ENCODE measurements around the gene DHX8.
"Not testable (repeated sequence)": the region's sequence is repeated elsewhere in the genome, so short reads cannot be mapped to it uniquely, and the experiment has no call there.

The DHX8 gene

DNA sequence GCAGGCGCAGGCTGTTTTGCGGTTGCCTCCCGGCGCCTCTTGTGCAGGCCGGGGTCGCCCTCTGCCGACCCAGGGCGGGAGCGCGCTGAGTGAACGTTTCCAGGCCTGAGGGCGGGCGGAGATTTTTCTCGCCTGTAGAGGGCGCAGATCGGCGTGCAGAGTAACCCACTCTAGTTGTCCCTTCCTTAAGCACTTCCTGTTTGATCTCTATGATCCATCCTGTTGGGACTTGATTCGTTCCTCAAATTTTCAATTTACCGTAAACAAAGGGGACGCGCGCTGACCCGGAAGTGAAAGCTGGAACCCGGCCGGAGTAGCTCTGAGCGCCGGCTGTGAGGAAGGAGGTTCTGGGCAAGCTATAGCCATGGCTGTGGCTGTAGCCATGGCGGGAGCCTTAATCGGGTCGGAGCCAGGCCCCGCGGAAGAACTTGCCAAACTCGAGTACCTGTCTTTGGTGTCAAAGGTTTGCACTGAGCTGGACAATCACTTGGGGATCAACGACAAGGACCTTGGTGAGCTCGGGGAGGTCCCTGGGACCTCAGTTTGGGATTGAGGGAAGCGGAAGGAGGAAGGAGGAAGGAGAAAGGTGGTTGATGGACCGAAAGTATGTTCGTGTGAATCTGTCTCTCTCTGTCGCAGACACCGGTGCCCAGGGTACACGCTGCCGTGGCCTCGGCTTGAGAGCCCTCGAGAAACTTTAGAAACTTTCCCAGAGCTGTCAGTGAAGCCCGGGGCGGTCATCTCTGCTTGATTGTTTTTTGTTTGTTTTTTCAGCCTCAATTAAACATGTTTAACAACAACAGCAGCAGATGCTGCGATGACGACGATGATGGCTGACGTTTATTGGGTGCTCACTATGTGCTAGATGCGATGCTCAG lies at the start of gene DHX8:
Gene DHX8 (plus strand): TSS at position 302 of the 878 bp plus-strand sequence. CDS start 63 bp downstream, at position 365.
- DNase-seq: peak; percentile 95

DNA sequence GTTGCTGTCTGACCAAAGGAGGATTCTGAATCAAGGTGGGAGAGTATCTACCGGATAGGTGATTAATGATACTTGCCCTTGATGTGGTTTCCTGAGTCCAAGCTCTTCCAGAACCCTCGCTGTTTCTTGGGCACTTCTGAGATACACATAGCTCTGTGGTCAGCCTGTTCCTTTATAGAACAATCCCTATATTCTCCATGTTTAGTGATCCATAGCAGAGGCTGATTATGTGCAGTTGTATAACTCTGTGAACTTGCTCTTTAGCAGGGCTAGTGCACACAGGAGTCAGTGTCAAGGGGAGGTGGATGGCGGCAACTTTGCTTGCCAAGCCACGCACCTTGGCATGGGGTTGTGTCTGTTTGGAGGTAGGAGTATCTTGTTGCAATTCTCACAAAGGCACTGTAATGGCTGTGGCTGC lies 48.9 kb upstream of the DHX8 start:
- no peak for DNase-seq

DNA sequence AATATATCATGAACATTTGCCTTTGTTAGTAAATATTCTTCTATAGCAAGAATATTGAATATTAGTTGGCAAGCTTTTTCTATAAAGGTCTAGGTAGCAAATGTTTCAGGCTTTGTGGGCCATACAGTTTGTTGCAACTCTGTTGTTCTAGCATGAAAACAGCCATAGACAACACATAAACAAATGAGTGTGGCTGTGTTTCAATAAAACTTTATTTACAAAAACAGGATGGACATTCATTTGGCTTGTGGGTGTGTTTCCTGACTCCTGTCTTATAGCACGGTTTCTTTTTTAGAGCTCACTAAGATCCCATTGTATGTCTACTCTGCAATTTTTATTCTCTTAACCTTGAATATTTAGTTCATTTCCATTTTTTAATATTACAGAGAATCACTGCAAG lies 46.0 kb upstream of the DHX8 start:
- no peak for DNase-seq

DNA sequence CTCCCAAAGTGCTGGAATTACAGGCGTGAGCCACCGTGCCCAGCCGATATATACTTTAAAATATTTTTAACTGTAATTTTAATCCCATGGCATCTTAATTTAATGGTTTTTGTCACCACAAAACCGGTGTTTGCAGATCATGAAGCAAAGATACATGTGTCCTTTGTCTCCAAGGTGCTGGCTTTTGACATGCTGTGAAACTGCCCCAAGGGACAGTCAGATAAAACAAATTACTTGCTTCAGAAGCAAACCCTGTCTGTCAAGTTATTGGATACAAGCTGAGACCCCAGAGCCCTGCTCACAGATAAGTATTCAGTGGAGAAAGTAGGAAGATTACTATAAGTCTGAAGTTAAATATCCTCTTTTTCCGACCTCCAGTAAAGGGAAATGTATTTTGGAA lies 45.1 kb upstream of the DHX8 start:
- DNase-seq: no peak

DNA sequence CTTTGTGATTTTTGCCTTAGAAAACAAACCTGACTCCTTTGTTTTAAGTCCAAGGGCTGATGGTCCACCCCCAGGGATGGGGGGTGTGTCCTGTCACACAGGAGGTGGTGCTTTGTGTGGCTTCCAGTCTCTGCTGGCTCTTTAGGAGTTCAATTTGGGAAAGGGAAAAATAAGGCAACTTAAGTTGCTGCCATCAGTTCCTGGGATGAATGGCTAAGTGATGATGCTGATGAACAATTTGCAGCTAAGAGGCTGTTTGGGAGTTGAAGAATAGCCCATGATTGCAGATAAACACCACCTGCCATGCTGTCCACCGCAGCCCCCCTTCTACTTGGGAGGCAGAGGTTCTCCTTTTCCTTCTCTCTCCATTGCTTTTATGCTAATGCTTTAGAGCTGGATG lies 44.7 kb upstream of the DHX8 start:
- no peak for DNase-seq

DNA sequence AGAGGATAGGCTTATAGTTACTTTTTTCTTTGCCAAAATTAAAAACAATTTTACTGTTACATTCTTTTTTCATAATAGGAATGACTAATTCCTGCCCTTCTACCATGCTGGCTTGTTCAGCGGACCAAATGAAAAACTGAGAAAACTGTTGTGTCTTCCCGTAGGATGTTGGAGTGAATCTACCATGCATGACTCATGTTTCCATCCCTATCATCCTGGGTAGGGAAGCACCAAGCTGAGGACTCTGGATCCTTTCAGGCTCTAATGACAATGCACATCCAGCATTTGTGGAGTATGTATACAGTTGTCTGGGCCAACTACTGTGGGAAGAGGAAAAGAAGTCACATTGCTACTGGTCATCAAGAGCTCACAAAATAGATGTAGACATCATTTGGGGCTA lies 41.1 kb upstream of the DHX8 start:
- DNase-seq: no peak

DNA sequence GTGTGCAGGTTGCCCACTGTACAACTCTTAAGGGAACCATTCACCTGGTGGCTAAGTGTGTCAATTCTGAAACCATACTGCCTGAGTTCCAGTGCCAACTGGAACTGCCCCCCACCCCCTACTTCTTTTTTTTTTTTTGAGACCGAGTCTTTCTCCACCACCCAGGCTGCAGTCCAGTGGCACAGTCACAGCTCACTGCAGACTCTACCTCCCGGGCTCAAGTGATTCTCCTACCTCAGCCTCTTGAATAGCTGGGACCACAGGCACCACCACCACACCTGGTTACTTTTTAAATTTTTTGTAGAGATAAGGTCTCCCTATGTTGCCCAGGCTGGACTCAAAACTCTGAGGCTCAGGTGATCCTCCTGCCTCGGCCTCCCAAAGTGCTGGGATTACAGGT lies 40.4 kb upstream of the DHX8 start:
- no peak for DNase-seq

DNA sequence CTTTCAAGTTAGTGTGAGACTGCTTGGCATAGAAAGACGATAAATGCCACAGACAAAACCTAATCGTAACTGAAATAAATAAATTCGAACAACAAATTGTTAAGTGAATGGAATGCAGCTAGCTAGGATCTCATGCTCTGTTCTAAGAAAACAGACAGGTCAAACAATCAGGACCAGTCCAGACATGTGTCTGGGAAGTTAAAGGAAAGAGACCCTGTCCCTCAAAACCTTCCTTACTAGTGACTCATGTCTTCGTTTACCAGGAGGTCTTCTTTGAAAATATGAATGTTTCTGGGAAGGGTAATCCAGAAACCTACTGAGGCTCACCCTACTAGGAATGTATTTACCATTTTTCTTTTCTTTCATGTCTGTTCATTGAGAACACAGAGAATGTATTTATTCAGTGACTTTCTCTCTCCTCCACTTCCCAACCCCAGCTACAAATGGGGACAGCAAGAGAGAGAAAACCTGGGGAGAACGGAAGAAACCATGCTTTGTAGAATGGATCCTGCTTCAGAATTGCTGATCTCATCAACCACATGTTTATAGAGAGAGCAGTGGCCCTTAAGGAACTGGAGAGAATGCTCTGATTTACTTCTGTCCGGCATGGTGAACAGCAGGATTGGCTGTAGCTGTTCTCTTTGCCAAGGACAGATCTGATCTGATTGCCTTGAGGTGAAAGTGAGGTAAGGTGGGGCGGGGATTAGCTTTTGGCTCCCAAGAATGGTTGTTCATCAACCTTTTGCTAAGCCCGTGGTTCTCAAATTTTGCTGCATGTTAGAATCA lies 39.4 kb upstream of the DHX8 start:
- DNase-seq: no peak

DNA sequence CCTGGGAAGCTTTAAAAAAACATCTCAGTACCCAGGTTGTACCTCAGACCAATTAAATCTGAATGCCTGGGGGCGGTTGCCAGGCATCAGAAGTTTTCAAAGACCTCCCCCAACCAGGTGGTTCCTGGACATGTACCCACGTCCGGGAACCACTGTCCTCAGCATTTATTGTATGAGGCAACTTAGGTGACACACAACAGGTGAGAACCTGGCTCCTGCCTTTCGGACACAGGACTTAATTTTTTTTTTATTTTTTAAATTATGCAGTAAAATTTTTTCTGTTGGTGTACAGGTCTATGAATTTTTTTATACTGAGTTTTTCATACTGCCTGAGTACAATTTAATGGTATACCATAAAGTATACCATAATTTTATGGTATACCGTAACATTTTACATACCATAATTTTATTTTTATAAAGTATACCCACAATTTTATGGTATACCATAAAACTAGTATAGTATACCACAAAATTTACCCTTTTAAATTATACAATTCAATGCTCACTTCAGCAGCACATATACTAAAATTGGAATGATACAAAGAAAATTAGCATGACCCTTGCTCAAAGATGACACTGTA lies 38.7 kb upstream of the DHX8 start:
- DNase-seq: no peak

DNA sequence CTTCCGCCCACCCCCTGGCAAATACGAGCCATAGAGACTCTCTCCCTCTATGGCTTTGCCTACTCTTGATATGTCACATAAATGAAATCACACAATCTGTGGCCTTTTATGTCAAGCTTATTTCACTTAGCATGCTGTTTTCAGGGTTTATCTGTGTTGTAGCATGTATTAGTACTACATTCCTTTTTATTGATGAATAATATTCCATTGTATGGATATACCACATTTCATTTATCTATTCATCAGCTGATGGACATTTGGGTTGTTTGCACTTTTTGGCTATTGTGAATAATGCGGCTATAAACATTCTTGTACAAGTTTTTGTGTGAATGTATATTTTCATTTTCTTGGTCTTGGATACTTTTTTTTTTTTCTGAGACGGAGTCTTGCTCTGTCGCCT lies 37.0 kb upstream of the DHX8 start:
- DNase-seq: no peak

DNA sequence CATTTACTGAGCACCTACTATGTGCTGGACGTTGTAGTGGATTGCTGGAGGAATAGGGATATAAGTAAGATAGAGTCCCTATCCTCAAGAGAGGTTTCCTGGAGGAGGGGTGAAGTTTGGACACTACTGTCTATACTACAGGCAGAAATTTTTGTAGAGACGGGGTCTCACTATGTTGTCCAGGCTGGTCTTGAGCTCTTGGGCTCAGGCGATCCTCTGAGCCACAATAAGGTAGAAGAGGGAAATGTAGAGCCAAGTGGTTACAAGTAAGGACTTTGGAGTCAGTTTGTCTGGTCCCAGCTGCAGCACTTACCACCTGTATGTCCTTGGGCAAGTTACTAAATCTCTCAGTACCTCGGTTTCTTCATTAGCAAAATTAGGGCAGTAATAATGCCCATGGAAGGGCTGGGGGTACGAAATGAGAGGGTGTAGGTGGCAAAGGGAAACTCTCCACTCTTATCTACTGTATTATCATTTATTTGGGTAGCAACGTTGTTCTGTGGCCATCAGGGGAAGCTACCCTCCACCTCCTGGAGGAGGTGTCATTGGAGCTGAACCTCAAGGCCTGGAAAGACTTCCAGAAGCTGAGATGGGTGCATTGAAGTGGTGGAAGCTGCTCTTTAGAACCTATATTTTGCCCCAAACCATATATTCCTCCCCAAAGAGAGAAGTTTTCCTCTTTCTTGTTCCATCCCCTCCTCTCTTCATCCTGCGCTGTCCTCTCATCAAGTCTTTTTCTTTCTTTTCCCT lies 34.9 kb upstream of the DHX8 start:
- DNase-seq: no peak

DNA sequence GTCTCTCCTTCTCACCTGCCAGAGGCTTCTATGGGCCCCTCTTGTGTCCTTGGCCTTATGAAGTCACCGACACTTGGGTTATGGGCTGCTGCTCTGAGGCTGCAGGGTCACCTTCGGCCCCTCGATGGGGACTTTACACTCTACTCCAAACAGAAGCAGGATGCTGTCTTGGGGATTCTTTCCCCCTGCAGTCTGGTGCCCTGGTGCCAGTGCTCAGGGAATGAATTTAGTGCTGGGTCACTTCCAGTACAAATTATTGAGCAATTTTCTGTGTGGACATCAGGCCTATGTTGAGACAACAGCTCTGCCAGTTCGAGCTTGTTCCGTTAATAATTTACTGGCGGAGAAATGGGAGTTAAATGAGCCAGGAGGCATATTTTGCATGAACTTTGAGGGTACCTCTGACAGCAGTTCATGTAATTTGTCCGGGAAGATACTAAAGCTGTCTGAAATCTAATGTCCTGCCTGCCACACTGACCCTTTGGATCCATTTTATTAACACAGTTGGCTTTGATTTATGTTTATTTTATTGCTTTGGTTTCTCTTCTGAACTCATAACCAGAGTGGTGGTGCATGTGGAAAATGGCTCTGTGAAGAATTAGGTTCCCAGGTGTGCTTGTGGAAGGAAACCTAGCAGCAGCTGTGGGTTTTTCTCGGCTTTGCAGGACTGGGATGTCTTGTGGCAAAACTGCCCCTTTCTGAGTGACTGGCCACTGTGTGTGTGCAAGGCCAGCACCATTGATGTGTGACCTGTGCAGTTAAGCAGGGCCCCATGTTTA lies 34.1 kb upstream of the DHX8 start:
- no peak for DNase-seq

DNA sequence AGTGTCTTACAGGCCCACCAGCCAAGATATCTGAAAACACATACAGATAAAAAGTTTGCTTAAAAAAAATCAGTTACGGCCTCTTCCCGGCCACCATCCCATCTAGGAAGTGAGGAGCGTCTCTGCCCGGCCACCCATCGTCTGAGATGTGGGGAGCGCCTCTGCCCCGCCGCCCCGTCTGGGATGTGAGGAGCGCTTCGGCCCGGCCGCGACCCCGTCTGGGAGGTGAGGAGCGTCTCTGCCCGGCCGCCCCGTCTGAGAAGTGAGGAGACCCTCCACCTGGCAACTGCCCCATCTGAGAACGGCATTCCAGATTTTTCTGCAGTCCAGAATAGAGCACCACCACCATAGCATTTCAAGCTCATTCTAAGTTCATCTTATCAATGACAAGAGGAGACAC lies 33.0 kb upstream of the DHX8 start:
- DNase-seq: not testable (repeated sequence)

DNA sequence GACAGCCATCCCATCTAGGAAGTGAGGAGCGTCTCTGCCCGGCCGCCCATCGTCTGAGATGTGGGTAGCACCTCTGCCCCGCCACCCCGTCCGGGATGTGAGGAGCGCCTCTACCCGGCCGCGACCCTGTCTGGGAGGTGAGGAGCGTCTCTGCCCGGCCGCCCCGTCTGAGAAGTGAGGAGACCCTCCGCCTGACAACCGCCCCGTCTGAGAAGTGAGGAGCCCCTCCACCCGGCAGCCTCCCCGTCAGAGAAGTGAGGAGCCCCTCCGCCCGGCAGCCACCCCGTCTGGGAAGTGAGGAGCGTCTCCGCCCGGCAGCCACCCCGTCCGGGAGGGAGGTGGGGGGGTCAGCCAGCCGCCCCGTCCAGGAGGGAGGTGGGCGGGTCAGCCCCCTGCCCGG lies 32.0 kb upstream of the DHX8 start:
- DNase-seq: not testable (repeated sequence)

DNA sequence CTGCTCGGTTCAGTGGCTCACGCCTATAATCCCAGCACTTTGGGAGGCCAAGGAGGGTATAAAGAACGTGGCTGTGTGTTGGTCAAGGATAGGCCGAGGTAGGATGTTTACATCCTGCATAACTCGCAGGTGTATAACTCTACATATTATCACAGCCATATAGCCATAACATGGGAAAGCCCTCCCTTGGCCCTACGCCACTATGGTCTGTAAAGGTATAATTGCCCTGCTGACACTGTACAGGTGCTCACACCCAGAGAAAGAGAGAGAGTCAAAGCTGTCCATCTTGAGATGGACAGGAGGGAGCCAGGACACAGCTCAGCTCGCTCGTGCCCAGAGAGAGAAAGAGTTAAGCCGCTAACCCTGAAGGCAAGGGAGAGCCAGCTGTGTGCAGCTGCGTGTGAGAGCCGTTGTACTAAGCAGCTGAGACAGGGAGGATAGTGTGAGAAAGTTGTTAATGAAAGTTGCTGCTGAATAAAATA lies 30.4 kb upstream of the DHX8 start:
- no peak for DNase-seq

DNA sequence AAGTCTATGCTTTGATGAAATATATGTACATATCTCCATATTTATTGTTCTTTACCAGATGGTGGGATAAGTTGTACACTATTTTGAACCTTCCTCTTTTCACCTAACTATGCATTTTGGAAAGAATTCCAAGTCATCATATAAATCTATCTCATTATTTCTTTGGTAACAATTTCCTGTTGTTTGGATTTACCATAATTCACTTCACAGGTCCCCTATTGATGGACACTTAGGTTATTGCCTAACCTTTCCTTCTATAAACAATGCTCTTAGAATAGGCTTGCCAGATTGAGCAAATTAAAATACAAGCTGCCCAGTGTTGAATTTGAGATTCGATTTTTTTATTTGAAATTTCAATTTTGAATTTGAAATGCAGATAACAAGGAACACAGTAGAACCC lies 28.9 kb upstream of the DHX8 start:
- no peak for DNase-seq

DNA sequence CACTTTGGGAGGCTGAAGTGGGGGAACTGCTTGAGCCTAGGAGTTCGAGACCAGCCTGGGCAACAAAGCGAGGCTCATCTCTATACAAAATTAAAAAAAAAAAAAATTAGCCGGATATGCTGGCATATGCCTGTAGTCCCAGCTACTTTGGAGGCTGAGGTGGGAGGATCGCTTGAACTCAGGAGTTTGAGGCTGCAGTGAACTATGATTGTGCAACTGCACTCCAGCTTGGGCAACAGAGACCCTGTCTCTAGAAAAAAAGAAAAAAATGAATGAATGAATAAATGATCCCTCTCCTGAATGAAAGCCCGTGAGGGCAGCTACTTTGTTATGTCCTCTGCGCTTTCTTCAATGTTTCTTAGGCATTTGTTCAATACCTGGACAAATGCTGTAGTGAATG lies 27.7 kb upstream of the DHX8 start:
- no peak for DNase-seq

DNA sequence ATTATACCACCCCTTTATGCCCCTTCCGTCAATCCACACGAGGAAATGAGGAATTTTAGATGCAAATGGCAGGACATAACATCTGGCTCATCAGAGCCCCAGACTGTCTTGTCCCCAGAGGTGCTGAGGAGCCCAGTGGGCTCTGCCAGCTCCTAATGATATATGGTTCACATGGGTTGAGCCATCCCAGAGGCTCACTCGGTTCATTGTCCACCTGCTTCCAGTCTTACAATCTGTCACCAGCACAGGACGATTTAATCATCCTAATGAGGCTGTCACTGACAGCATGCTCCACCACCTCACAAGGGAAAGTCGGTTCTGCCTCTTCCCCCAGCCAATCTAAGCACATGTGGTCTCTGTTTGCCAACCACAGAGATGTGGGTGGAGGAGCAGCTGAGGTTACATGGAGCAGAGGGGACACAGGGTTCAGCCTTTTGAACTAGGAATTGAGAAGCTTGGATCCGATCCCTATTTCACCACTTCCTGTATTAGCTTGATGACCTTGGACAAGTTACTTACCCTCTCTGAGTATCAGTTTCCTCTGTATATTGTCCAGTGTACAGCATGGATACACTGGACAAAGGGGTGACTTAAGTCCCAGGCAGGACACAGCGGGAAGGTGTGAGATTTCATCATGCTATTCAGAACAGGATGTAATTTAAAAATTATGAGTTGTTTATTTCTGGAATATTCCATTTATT lies 27.0 kb upstream of the DHX8 start:
- peak; percentile 10 for DNase-seq

DNA sequence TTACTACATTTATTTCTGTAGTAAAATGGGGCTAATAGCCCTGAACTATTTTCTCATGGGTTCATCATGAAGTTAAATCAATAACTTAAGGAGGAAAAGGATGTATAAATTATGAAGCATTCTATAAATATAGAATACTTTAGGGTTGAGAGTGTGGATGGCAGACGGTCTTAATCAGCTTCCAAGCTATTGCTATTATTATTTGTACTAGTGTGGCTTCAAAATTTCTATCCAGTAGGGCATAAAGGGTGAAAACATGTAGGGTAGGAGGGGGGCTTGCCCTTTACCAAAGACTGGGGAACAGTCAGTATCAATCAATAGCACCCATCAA lies 26.4 kb upstream of the DHX8 start:
- DNase-seq: no peak

DNA sequence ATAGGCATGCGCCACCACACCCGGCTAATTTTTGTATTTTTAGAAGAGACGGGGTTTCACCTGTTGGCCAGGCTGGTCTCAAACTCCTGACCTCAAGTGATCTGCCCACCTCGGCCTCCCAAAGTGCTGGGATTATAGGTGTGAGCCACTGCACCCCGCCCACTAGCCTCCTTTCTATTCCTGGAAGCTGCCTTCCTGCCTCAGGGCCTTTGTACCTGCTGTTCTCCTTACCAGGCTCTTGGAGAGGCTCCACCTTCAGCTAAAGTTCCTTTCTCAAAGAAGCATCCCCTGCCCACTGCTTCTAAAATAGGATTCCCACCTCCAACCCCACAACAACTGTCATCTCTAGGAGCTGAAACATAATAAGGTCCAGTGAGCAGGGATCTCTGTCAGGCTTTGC lies 23.9 kb upstream of the DHX8 start:
- not testable (repeated sequence) for DNase-seq

DNA sequence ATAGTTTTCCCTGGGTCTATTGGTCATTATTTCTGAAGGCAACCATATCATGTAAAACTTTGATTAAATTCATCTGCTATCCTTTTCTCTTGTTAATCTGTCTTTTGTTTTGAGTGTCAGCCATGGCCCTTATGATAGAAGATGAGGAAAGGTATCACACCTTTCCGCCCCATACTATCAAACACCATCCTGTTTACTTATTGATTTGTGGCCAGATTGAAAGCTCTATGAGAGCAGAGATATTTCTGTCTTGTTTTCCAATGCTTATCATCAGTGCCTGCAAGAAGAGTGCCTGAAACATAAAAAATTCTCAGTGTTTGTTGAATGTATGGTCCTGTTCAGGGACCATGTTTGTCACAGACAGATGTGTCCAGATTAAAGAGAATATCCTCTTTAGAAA lies 22.6 kb upstream of the DHX8 start:
- no peak for DNase-seq

DNA sequence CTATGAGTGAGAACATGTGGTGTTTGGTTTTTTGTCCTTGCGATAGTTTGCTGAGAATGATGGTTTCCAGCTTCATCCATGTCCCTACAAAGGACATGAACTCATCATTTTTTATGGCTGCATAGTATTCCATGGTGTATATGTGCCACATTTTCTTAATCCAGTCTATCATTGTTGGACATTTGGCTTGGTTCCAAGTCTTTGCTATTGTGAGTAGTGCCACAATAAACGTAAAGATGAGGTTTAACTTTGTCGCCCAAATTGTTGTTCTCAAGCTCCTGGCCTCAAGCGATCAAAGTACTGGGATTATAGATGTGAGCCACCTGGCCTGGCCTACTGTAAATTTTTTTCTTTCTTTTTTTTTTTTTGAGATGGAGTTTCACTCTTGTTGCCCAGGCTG lies 21.2 kb upstream of the DHX8 start:
- not testable (repeated sequence) for DNase-seq

Measured in GDM1 (cell line).